ENCODE results near the gene NTRK3.

The NTRK3 gene

DNA sequence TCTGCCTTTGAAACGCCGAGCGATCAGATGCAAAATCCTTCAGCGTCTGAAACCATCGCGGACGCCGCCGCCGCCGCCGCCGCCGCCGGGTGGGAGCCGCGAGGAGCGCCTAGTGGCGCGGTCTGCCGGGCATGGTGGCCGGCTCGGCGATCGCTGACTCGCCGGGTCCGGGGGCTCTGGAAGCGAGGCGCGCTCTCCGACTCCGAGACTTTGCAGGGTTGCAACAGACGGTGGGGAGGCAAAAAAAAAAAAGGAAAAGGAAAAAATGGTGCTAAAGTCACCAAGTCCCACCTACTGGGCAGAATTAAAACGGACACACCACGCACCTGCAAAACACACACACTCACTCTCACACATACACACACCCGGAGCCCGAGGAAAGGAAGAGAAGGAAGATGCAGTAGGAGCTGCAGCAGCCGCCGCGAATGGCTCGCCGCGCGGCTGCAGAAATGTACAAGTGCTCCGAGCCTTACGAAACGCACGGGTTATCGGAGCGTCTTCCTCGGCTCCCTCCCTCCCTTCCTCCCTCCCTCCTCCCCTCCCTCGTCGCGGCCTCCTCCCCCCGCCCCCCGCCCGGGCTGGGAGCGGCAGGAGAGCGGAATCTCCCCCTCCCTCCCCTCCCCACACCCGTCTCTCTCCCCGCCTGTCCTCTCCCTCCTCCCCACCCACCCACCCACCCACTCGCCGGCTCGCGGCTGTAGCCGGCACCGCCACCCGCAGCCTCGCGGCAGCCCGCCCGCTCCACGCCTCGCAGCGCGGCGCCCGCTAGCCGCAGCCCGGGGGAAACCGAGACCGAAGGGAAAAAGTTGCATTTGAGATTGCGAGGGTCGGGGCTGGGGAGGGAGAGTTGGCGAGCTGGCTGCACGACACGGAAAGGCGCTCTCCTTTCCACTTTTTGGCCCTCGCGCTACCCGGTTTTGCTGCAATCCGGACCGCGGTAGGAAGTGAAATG is at the start of gene NTRK3:
Gene NTRK3, minus strand, starts transcription at position 461 of the 952 bp plus-strand sequence. CDS start 586 bp downstream, outside the sequence.
- DNase-seq: no peak

DNA sequence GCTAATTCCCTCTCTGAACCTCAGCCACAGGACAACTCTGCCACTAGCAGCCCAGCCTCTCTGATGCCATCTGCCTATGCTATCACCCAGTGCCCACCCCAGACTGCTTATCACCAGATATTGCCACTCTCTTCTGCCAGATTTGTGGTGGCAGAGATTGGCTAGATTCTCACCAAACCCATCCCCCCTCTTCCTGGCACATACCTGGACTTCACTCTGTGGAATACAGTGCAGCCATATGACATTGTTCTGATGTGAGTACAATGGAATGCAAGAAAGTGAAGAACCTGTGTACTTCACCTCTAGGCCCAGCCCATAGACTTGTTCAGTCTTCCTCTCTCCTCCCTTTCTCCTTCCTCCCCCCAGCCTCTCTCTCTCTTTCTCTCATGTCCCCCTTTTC is 46.9 kb upstream of the NTRK3 start:
- DNase-seq: no peak

DNA sequence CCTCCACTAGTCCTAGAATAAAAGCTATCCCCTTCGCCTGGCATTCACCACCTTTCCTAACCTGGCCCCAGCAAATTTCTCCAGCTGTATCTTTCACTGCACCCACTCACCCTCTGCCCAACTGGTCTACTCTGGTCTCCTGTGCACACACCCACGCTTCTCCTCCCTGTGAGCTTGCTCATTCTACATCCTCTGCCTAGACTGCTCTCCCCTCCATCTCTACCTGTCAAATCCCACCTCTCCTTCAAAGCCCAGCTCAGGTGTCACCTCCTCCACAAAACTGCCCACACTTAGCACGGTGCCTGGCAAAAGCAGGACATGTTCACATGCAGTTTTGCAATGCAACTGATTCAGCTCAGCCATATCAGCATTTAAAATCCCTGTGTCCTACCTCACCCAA is 45.8 kb upstream of the NTRK3 start:
- no peak for DNase-seq

DNA sequence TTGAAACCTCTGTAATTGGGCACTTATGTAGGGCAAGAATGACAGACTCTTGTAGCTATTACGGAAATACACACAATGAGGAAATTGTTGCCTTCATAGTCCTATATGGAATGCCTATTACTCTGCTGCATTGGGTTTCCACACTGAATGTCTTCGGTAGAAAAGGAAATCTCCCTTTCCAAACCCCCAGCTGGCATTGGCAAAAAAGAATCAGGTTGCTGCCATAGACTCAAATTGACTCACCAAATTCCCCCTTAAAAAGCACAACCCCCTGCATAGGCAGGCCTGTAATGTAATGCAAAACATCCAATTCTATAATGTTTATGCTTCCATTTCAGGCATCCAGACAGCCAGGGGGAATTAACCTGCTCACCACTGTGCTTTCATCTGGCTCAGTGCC is 44.8 kb upstream of the NTRK3 start:
- no peak for DNase-seq

DNA sequence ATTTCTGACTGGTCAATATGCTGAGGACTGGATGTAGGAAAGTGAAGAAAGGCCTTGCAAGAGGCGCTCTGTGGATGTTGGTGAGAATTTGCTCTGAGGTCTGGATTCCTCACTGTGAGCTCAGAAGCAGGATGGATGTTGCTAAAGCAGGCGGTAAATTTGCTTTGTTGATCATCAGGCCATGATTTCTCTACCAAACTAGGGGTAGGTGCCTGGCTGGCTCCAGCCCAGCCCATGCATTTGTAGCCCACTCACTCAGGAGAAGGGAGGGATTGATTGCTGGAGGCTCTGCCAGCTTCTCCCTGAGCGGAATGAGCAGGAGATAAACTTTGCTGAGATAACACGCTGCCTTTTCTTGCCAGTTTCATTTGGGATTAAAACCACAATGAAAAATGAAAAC is 44.3 kb upstream of the NTRK3 start:
- DNase-seq: no peak

DNA sequence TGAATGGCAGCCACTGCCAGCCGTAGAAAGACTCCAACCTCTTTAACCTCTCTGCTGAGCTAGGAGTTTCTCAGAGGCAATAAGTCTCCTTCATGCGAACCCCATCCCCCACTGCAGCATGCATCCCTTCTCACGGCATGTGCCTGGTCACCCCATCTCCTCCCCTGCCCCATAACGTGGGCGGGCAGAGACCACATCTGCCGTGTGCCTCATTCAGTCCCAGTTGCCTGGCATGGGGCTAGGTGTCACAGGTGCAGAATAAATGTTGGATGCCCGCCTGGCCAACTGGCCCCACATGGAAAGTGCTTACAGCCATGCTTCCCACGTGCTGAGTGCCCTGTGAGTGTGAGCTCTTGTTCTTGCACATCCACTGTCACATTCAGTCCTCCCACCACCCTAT is 43.5 kb upstream of the NTRK3 start:
- DNase-seq: no peak

DNA sequence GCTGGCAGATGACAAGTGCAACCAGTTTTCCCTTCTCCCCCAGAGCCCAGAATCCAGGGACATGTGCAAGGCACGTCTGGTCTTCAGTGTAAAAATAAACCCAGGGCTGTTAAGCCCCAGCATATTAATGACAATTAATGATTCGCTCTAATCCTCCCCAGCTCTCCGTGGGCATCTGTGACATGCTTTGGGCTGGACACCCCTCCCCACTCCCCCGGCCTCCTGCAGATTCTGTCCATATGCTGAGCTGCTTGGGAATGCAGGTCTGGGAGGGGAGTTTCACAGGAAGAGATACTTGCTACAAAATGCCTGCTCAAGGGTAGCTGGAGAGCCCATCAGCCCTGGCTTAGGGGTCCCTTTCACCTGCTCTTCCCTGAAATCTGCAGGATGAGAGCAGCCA is 43.0 kb upstream of the NTRK3 start:
- no peak for DNase-seq

DNA sequence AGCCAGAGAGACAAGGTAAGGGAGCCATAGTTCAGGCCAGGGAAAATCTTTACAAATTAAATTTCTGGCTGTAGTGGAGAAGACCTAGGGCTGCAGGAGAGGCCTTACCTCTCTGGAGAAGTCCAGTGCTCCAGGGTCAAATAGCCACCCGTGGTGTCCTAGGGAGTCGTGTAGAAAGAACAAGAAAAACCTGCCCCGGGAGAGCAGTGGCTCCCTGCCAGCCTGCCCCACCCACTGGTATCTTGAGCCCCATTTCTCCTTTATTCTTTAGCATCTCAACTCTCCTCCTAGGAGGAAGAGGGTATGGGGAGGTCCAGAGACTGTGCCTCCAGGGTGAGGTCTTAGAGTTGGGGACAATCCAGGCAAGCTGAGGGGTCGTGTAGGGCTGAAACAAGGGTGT is 32.1 kb upstream of the NTRK3 start:
- DNase-seq: no peak

DNA sequence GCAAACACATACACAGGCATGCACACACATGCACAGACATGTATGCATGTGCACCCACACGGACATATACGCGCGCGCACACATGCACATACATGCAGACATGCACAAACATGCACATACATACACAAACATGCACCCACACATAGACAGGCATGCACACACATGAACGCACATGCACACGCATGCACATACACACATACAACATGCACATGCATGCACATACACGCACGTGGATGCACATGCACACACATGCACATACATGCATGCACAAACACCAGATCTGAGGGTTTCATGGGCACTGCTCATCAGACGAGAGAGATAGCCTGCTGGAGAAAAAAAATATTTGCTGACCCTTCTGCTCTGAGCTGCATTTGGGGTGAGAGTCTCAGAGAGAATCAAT is 31.7 kb upstream of the NTRK3 start:
- DNase-seq: no peak

DNA sequence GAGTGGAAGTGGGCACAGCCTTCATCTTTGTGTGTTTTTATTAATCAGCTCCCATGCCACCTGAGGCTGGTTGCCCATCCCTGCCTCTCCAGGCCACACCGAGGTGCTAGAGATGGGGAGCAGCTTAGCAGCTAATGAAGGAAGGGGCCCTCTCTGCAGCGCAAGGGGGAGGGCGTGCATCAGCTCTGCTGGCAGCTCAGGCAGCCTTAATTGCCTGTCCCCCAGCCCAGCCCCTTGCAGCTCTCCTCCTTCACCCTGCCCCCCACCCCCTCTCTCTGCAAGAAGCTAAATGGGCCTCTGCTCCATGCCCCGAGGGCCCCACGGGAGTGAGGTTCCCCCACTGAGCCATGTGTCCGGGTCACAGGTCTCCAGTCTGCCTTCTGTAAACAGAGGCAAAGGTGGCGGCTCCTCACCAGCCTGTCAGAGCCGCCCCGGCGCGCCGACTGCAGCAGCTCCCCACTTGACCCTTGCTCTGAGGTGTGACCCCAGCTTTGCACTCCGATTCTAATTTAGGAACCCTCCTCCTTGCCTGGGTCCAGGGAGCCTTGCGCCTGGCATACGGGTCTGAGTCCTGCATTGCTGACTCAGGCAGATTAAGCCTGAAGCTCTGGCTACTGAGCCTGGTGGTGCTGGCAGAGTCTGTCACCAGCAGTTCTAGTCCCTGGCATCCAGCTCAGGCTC is 27.9 kb upstream of the NTRK3 start:
- no peak for DNase-seq

DNA sequence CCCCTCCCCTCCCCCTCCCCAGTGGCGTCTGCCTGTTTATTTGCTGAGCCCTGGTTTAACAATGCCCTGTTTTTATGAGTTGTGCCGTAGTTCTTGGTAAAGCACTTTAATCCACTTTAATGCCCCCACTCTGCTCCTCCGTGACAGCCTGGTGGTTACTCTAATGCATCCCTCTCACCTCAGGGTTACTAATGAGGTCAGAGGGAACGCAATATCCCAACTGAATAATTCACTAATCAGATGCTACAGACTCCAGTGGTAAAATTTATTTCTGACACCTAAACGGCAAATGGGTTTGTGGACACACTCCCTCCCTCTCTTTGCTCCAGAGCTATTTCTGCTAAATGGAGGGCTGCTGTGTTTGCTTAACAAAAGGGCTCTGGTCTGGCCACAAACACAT is 26.1 kb upstream of the NTRK3 start:
- DNase-seq: no peak

DNA sequence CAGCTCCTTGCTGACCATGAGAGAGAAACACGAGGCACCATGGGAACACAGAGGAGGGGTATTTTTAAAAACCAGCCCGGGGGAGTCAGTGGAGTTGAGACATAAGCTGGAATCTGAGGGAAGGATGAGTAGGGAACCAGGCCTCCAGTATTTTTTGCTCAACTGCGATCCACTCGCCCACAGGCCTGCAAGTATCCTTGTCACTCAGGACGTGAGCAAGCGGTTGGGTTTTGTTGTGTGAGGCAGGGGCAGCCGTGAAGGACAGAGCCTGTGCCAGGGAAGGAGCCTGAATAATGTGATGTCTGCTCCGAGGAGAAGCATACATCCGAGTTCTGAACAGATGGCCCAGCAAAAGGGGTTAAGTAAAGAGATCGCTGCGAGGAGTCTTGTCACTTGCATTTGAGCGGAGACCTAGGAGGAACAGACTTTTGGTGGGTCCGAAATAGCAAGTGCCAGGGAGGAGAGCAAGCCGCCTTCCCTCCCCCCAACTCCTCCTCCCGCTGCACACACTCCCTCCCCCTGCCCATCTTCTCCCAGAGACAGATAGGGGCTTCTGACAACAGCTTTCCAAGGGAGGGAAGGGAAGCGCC is 20.4 kb upstream of the NTRK3 start:
- no peak for DNase-seq

DNA sequence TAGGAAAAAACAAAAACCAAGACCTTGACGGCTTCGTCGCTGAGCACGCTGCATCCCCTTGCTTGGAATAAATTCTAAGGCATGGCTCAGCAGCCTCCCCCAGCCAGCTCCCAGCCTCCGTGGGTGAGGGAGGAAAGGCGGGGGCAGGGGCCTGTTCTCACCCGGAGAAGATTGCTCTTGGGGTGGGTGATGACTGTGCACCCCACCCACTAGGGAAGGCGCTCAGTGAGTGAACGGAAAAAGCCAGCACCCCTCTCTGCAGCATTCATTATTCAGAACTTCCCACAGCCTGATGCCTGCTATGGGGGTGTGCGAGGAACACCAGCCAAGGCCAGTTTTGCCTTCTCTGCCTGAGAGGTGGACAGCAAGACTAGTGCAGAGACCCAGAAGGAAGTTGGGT is 19.3 kb upstream of the NTRK3 start:
- DNase-seq: no peak

DNA sequence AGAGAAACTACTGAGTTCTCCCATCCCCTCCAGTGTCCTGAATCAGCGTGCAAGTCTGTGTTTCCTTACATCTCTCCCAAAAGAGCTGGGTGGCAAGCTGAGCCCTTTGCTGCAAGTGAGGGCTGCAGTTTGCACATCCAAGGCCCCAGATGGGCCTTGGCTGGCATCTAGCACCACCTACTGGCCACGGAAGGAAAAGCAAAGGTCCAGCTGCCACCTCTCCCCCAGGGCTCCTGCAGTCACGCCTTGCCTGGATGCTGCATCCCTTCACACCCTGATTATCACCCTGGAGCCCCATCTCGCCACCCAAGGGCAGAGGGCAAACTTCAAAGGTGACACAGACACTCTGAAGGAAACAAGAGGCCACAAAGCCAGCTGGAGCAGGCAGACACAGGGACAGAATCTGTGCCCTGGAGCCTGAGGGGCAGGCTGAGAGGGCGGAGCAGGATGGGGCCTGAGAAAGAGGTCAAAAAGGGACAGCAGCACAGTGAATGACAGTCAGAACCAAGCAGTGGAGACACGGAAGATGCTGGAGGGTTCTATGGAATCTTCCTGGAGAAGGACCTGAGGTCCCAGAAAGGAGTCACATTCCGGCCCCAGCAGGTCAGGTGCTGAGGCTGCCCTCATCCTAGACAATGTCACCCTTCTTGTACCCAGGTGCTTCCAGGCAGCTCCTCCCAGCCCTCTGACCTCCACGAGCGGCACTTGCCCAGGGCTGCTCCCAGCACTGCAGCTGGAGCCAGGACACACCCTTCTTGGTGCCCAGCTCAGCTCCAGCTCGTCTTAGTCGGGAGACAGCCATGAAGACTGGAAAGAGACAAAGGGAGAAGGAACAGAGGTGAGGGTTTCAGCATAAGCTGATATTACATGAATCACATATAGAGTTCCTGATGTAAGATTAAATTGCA is 18.3 kb upstream of the NTRK3 start:
- DNase-seq: peak; percentile 46

DNA sequence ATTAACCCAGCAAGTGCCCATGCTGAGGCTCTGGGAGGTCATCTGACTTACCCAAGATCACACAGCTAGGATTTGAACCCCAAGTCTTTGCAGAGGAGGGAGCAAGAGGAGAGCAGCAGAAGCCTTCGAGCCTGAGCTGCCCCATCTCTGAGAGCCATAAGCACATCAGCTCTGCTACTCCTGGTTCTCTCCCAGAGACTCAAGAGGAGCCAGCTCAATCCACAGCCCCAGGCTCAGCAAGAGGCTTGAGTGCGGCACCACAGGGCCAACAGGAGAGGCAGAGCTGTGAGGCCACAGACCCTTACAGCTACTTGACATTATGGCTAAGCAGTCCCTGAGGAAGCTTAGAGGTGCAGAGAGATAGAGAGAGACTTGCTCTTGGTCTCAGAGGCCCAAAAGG is 15.9 kb upstream of the NTRK3 start:
- no peak for DNase-seq

DNA sequence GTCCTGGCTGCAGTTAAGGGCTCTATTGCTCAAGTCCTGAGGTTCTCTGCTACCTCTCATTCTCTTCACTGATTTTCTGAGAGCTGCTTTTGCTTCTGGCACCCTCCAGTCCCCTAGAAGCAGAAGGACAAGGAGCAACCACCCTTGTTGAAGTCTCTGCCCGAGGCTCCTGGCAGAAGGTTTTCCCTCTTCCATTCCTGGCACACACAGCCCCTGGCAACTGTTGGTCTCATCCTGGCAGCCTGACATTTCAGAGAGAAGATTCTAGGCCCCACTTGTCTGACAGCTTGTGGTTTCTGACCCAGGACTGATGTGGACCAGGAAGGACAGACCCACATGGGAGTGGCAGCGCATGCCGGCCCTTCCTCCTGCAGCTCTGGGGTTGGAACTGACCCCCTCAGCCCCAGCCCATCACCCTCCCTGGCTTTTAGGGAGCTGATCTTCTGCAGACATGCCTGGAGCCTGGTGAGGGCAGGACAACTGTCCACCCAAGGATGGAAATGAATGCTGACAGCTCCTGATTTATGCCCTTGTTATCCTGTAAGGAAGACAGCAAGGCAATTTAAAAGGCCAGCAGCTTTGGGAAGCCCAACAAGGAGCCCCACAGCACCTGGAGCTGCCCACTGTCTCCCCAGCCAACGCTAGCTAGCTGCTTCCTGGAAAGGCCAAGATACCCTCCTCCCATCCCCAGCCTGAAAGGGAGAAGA is 13.0 kb upstream of the NTRK3 start:
- no peak for DNase-seq

DNA sequence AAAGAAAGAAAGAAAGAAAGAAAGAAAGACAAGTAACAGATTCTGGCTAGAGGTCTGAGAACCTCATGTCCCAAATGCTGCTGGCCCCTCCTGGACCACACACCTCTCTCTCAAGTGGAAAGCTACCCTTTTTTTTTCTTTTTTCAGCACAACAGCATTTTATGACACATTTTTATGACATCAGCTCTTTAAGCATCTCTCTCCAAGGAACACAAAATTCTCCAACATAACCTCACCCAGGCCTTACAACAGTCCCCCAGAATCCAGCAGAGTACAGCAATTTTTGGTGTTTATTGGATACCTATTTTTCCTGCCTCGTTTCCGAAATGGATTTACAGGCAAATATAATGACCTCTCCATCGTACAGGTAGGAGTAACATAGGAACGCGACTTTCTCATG is 11.2 kb upstream of the NTRK3 start:
- no peak for DNase-seq

DNA sequence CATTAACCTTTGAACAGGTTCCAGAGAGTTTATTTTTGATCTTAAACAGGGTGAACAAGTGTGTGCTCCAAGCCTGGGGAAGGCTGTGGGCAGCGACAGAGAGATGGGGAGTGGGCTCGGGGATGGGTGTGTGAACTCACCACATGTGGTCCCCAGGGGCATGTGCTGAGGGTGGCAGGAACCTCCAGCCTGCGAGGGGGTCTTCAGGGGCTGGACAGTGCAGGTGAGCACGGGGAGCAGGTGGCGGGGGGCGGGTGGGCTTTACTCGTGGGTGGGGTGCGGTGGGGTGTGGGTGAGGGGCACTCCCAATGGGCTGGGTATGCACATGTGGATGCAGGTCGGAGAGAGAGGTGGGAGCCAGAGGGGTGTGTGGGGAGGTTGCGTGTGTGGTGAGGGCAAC is 9.6 kb upstream of the NTRK3 start:
- DNase-seq: no peak

DNA sequence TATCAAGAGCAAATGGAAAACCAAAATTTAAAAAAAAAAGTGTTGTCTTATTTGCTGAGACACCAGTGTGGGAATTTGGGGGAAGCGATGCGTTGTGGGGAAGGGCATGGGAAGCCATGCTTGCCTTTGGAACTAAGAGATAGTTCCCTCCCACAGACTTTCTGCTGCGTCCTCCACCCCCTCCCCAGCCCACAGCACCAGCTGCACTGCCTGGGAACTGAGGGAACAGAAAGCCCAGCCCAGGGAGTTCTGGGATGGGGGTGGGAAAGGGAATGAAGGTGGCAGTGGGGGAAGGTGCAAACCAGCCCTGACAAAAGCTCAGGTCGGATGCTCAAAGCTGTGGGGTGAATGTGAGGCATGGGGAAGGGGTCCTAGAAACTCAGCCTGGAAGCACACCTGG is 8.1 kb upstream of the NTRK3 start:
- DNase-seq: no peak

DNA sequence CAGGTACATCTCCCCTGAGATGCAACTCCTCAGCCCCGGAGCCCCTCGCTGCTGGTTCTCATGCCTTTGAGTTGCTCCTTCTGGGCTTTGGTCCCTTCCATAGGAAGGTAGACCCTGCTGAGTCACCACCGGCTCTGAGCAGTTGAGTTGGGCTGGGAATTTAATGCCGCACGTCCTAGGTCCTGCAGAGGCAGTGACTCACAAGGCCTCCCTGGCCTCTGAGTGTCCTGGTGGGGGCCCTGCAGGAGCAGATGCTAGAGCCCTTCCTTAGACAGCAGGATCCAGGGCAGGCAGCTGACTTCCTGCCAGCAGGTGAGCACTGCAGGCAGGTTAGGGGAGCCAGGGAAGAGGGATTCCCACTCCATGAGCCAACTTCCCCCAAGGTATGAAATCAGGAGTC is 5.5 kb upstream of the NTRK3 start:
- DNase-seq: no peak

DNA sequence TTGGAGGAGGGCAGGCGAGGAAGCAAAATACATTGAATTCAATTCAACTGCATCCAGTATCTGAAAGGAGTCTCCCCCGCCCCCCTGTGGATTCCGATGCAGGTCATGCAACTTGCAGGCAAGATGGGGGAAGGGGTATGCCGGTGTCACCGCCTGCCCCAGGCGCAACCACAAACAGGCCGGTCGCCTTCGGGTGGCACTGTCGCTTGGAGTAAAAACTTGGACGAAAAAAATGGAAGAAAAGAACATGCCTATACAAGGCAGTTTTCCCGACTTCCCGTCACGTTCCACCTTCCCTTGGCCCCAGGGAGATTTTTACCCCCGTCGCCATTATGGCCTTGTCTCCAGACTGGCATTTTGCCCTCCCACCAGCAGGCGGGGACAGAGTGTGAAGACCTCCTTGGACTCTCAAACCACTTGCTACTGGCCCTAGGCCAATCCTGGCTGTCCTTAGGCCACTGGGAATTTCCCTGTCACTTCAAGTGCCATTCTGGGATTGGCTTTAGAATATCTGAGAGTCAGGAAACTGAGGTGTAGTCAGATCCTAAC is 1.6 kb upstream of the NTRK3 start:
- DNase-seq: no peak

All from activated CD8-positive, alpha-beta memory T cell treated with anti-CD3 and anti-CD28 coated beads, Interleukin-2, amount 50 U/mL, for 4 hours (primary cell).